Body of pancreas (tissue), 4 donors: Measurements from ENCODE around the gene TOPAZ1. TPM values are rescaled to one million over a fixed set of nuclear protein-coding genes. Genes with fewer than 3 reads are reported as not detected.

Experiments
- ATAC-seq: fragments of 150-250 bp; one replicate; pipeline ENCODE4 v1.9.1; 2016
- DNase-seq, 4 donors: peaks; one replicate each; pipeline ENCODE4 v3.0.0-alpha.2; 2019
- H3K27ac ChIP-seq, 4 donors: fragments of 200-600 bp; sonication (generic); 1 replicate in 3 of 4; 2 replicates in 1 of 4; pipeline versions ENCODE4 v1.5.1 to v1.6.1; 2016 to 2019; ENCODE audit warnings: mild to moderate bottlenecking in 1 of 4, mixed read lengths in 1 of 4, moderate library complexity in 1 of 4
- H3K27me3 ChIP-seq, 2 donors: fragments of 200-600 bp; sonication (generic); one replicate each; pipeline ENCODE4 v1.6.0; 2016; ENCODE audit warnings: mild to moderate bottlenecking in 1 of 2
- H3K36me3 ChIP-seq, 2 donors: fragments of 200-600 bp; sonication (generic); replicated peaks in 1 of 2; 2 replicates each; pipeline ENCODE4 v1.5.1; 2016; ENCODE audit warnings: low read depth in 2 of 2; ENCODE audit not compliant: insufficient read depth in 1 of 2
- H3K4me1 ChIP-seq: fragments of 200-600 bp; sonication (generic); one replicate; pipeline ENCODE4 v1.6.0; 2016
- H3K4me3 ChIP-seq, 2 donors: fragments of 200-600 bp; sonication (generic); 1 replicate in 1 of 2; 2 replicates in 1 of 2; pipeline ENCODE4 v1.5.1; 2016 to 2019
- H3K9me3 ChIP-seq, 3 donors: fragments of 200-600 bp; sonication (generic); 1 replicate in 2 of 3; 2 replicates in 1 of 3; pipeline ENCODE4 v1.5.1; 2016
- CTCF ChIP-seq, 7 experiments: fragments of 450-650 bp in 4 of 7; fragments of 200-600 bp in 3 of 7; sonication (generic) in 3 of 7; IDR thresholded peaks; one replicate each; pipeline ENCODE4 v1.5.1; 2016 to 2019; ENCODE audit warnings: antibody characterized with exemption in 7 of 7
- POLR2A ChIP-seq, 3 donors: fragments of 450-650 bp; IDR thresholded peaks; one replicate each; pipeline ENCODE4 v1.6.1; 2016; ENCODE audit warnings: antibody characterized with exemption in 3 of 3, mild to moderate bottlenecking in 2 of 3
- WGBS, 2 donors: methylation state at CpG; one replicate each; pipeline ENCODE4 v1.1.5; 2017; 5-methylcytosine and 5-hydroxymethylcytosine counted together
- intact Hi-C: fragments of 100-400 bp; cut with DNase I; formaldehyde crosslinking; loops from one replicate; pipeline ENCODE4 v1.15.1; 2023
- total RNA-seq, 2 donors: library from RNA; depleted of rRNA; stranded (reverse); fragments of >200 nt; gene quantifications; one replicate each; pipeline ENCODE4 v1.1.0, GENCODE V29; 2016

TOPAZ1 gene
- total RNA-seq, 2 donors from 2014 or later, result not detected

GRCh38 chr3:44326515-44326914 lies 84.8 kb downstream of the TOPAZ1 start:
- ATAC-seq (no peak), DNase-seq (no peak)
- no peaks in the 10 kb centered on the region for H3K9me3 ChIP-seq
- H3K4me1 ChIP-seq, result peaks cover 10% of the 10 kb centered on the region
- TF ChIP-seq CTCF (IDR thresholded peaks at IDR 0.05) (no peak), POLR2A (IDR thresholded peaks at IDR 0.05) (no peak)
- 58 to 60% methylated on average over 3 of the region's 3 CpGs for WGBS, 2 donors
- H3K27me3 ChIP-seq, result no peaks in the 10 kb centered on the region
- no peak overlapping the region for H3K4me3 ChIP-seq
- H3K27ac ChIP-seq, result no peak overlapping the region
- intact Hi-C loops, result no loop called here
- H3K36me3 ChIP-seq, result no peaks in the 10 kb centered on the region

- no peak overlapping the region for H3K4me3 ChIP-seq
- TF ChIP-seq CTCF (IDR thresholded peaks at IDR 0.05), result no peak
- TF ChIP-seq POLR2A (IDR thresholded peaks at IDR 0.05), result no peak
- no peak overlapping the region for H3K27ac ChIP-seq
- H3K36me3 ChIP-seq, result no peaks in the 10 kb centered on the region
- ATAC-seq, result no peak
- no peak for DNase-seq
- intact Hi-C loops, result no loop called here
- H3K9me3 ChIP-seq, result no peaks in the 10 kb centered on the region
- H3K27me3 ChIP-seq, result no peaks in the 10 kb centered on the region
- H3K4me1 ChIP-seq, result no peaks in the 10 kb centered on the region
Measured at GRCh38 chr3:44329946-44330345, 88.3 kb downstream of the TOPAZ1 start.

- 84 to 93% methylated on average over 2 of the region's 2 CpGs for WGBS, 2 donors
- ATAC-seq (no peak), DNase-seq (no peak)
- Histone ChIP-seq H3K9me3 (no peaks in the 10 kb centered on the region), H3K4me3 (no peak overlapping the region), H3K4me1 (no peaks in the 10 kb centered on the region), H3K27ac (no peak overlapping the region), H3K27me3 (no peaks in the 10 kb centered on the region), H3K36me3 (no peaks in the 10 kb centered on the region)
- intact Hi-C loops, result no loop called here
- TF ChIP-seq CTCF (IDR thresholded peaks at IDR 0.05) (no peak), POLR2A (IDR thresholded peaks at IDR 0.05) (no peak)
Measured at GRCh38 chr3:44330444-44330843, 88.8 kb downstream of the TOPAZ1 start.

- ATAC-seq (no peak), DNase-seq (no peak)
- WGBS, 2 donors, result 56 to 67% methylated on average over 2 of the region's 2 CpGs
- no peak for TF ChIP-seq POLR2A (IDR thresholded peaks at IDR 0.05)
- TF ChIP-seq CTCF (IDR thresholded peaks at IDR 0.05), result no peak
- Histone ChIP-seq H3K4me3 (no peak overlapping the region), H3K36me3 (no peaks in the 10 kb centered on the region), H3K9me3 (no peaks in the 10 kb centered on the region), H3K4me1 (peaks cover 6% of the 10 kb centered on the region), H3K27ac (no peak overlapping the region), H3K27me3 (no peaks in the 10 kb centered on the region)
- intact Hi-C loops, result no loop called here
Measured at GRCh38 chr3:44334326-44334725, 92.6 kb downstream of the TOPAZ1 start.

GRCh38 chr3:44337248-44337785 lies 95.6 kb downstream of the TOPAZ1 start:
- no peaks in the 10 kb centered on the region for H3K27me3 ChIP-seq
- ATAC-seq (no peak), DNase-seq (no peak)
- WGBS, 2 donors, result 45% methylated on average over 5 of the region's 5 CpGs
- peak overlapping the region in 1 of 2 donors; percentile 58 for H3K4me3 ChIP-seq
- peak in 3 of 7 experiments; percentile 17 to 22 (median 19) for TF ChIP-seq CTCF (IDR thresholded peaks at IDR 0.05)
- TF ChIP-seq POLR2A (IDR thresholded peaks at IDR 0.05), result no peak
- peaks cover 24% of the 10 kb centered on the region for H3K4me1 ChIP-seq
- intact Hi-C loops, result no loop called here
- H3K9me3 ChIP-seq, result no peaks in the 10 kb centered on the region
- no peaks in the 10 kb centered on the region for H3K36me3 ChIP-seq
- peak overlapping the region; percentile 90 to 100 (median 97) for H3K27ac ChIP-seq
